ENCODE results near the gene PROC.

DNA sequence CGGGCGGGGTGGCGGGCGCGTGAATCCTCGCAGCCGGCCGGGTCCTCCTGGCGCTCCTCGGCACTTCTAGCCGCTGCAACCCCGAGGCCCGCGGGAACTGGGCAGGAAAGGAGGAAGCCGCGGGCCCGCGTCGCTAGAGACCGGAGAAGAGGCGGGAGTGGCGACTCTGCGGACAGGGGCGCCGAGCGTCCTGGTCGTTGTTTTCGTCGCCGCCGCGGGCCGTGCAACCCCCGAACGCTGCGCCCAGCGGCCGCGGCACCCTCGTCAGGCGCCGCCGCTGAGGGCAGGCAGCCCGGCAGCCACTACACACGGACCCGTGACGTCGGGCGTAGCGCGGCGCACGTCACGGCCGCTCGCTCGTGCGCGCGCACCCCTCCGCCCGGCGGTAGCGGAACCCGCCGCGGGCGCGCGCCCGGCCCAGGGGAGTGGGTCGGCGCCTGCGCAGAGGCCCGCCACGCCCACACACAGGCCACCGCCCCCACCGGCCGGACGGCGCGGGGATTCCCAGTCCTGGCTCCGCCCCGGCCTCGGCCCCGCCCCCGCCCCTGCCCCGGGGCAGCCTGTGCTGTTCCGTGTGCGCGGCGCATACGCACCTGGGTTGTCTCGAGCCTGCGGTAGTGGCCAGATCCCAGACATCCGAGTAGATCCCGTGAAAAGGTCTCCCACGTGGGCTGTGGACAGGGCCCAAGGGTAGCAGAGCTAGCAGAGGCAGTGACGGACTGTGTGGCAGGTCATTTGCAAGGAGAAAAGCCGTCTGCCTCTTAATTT, 30.4 kb upstream of the PROC start, which contains the start of gene MAP3K2:
- TF ChIP-seq, protein P1, sequence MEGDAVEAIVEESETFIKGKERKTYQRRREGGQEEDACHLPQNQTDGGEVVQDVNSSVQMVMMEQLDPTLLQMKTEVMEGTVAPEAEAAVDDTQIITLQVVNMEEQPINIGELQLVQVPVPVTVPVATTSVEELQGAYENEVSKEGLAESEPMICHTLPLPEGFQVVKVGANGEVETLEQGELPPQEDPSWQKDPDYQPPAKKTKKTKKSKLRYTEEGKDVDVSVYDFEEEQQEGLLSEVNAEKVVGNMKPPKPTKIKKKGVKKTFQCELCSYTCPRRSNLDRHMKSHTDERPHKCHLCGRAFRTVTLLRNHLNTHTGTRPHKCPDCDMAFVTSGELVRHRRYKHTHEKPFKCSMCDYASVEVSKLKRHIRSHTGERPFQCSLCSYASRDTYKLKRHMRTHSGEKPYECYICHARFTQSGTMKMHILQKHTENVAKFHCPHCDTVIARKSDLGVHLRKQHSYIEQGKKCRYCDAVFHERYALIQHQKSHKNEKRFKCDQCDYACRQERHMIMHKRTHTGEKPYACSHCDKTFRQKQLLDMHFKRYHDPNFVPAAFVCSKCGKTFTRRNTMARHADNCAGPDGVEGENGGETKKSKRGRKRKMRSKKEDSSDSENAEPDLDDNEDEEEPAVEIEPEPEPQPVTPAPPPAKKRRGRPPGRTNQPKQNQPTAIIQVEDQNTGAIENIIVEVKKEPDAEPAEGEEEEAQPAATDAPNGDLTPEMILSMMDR (IDR thresholded peaks at IDR 0.05): no peak
- TF ChIP-seq ZFX (IDR thresholded peaks at IDR 0.05; ENCODE audit: borderline replicate concordance): no peak

Measured in 22Rv1 (cell line).